ENCODE data around the gene FAM76A.
"Not testable (repeated sequence)": the region's sequence is repeated elsewhere in the genome, so short reads cannot be mapped to it uniquely, and the experiment has no call there.

FAM76A gene

DNA sequence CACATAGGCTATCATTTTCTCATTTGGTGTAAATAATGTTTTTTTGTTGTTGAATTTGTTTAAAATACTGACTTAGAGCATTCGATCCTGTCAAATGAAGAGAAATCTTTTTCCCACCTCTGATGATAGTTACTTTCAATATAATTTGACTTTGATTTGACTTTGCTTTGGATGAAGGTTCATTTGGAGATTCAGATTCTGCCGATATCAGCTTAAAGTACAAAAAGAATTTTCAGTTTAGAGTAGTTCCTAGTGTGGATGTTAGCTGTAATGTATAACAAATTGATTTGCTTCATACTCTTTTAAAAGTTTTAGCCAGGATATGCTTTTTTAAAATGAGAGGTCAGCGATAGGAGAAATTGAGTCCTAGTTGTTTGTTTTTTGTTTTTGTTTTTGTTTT lies 57.2 kb downstream of the FAM76A start:
- no peak for DNase-seq

DNA sequence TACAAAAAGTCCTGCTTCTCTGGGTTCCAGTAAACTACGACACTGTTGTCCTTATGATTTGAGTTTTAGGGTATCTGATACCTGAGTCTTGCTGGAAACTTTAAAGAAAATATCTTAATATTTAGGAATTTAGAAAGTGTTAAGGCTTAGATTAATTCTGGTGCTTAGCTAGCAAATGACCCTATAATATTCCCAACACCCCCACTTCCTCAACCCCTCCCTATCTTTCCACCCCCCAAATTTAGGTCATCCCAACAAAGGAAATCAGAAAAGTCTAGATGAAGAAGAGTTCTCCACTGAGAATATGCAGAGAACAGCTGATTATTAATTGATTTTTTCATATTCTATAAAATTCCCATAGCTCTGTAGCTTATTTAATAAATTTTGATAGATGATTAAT lies 58.9 kb downstream of the FAM76A start:
- DNase-seq, result no peak

DNA sequence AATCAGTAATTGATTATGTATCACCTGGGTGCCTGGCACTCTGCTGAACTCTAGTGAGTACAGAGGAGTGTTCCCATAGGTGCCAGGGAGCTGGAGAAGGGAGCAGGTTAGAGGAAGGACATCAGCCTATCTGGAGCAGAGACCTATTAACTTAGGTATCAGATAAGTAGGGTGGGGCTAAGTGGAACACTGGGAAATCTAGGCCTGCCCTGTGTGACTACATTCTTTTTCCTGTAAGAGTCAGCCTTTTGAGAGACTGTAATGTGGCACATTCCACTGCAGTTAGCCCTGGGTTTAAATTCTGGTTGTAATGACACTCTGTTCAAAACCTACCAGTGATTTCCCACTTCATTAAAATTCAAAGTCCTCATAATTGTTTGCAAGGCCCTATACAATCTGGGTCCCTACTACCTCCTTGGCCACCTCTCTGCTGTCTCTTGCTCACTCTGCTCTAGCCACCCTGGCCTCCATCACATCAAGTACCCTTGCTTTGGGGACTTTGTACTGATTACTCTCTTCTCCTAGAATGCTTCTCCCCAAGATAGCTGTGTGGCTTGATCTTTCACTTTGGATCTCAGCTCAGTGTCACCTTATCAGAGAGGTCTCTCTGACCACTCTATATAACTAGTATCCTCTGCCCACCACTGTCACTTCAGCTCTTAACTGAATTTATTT lies 60.2 kb downstream of the FAM76A start:
- no peak for DNase-seq

DNA sequence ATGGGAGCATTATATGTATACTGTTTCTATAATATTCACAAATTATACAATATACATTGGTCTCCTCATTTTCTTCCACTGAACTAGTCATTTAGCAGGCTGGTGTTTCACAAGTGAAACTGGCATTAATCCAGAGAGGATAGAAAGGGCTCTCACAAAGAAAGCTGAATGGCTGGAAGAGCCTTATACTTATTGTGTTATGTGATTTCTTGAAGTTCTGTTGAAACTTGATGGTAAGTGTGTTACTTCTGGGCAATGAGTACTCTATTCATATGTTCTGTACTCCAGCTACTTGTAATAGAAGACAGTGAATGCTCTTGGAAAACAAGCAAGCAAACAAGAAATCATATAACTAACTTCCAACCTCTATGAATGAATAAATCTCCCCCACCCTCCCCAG lies 62.1 kb downstream of the FAM76A start:
- DNase-seq, result no peak

DNA sequence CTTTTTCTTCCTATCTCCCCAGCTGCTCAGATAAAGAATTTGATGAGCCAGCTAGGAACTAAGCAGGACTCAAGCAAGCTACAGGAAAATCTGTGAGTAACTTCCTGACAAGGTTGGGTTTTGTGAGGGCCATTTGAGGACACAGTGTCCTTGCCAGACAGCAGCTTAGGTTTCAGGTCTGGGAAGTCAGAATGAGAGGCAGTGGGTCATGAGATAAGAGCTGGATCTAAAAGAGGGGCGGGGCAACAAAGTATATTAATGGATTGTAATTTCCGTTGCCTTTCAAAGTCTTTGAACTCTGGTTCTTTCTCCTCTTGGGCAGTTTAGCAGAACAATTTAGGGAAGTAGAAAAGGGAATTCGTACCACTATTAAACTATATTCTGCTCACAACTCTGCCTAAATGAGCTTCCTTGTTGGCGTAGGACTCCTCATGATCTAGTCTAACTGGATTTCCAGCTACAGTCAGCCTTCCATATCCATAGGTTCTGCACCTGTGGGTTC lies 63.8 kb downstream of the FAM76A start:
- DNase-seq, result no peak

DNA sequence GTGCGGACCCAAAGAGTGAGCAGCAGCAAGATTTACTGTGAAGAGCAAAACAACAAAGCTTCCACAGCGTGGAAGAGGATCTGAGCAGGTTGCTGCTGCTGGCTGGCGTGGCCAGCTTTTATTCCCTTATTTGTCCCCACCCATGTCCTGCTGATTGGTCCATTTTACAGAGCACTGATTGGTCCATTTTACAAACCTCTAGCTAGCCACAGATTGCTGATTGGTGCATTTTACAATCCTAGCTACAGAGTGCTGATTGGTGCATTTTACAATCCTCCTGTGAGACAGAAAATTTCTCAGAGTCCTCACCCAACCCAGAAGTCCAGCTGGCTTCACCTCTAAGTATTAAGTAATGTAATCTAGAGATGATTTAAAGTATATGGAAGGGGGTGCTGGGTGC lies 64.5 kb downstream of the FAM76A start:
- DNase-seq, result not testable (repeated sequence)

DNA sequence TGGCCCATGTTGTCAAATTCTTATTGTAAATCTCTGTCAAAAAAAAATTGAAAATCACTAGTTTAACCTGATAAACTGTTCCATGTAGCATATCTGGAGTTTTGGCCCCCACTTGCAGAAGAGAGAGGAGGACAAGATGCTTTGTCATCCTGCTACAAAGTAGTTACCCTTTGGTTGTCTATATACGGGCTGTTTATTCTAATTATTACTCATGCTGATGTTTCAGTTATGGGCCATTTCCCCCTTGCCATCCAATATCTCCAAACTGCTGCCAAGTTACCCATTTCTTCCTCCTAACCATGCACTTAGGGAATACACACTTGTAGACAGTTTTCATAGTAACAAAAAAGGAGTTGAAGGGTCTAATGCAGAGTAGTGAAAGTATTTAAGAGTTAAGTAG lies 69.8 kb downstream of the FAM76A start:
- no peak for DNase-seq

DNA sequence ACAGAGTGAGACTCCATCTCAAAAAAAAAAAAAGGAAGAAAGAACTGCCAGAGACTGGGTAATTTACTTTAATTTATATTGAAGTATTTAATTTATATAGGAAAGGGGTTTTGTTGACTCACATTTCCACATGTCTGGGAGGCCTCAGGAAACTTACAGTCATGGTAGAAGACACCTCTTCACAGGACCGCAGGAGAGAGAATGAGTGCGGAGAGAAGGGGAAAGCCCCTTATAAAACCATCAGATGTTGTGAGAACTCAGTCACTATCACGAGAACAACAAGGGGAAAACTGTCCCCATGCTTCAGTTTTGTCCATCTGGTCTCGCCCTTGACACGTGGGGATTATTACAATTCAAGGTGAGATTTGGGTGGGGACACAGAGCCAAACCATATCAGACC lies 79.0 kb downstream of the FAM76A start:
- no peak for DNase-seq

DNA sequence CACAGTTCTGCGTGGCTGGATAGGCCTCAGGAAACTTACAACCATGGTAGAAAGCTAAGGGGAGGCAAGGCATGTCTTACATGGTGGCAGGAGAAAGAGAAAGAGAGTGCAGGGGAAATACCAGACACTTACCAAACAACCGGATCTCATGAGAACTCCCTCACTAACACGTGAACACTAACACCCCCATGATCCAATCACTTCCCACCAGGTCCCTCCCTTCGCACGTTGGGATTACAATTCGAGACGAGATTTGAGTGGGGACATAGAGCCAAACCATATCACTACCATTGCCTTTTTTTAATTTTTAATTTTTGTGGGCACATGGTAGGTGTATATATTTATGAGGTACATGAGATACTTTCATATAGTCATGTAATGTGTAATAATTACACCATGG lies 81.0 kb downstream of the FAM76A start:
- DNase-seq, result no peak

DNA sequence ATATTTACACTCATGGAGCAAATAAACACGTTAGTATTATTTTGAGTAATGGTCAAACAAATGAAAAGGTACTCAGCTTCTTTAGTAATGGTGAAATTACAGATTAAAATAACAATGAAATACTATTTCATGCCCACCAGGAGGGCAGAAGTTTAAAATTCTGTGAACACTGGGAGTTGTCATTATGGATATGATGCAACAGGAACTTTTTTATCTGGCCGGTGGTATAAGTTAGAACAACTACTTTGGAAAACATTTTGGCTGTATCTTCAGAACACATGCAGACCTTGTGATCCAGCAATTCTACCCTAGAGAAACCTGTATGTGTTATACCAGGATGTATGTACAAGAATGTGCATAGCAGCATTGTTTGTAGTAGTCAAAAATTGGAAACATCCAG lies 81.6 kb downstream of the FAM76A start:
- no peak for DNase-seq

DNA sequence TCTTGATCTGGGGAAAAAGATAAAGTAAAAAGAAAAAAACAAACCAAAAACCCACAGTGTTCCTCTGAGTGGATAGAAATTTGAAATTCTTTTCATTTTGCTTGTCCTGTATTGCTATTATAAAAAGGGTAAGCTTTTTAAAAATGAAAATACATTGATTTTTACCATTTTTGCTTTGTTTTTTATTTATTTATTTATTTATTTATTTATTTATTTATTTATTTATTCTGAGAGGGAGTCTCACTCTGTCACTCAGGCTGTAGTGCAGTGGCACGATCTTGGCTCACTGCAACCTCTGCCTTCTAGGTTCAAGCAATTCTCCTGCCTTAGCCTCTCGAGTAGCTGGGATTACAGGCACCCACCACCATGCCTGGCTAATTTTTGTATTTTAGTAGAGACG lies 82.4 kb downstream of the FAM76A start:
- DNase-seq, result not testable (repeated sequence)

DNA sequence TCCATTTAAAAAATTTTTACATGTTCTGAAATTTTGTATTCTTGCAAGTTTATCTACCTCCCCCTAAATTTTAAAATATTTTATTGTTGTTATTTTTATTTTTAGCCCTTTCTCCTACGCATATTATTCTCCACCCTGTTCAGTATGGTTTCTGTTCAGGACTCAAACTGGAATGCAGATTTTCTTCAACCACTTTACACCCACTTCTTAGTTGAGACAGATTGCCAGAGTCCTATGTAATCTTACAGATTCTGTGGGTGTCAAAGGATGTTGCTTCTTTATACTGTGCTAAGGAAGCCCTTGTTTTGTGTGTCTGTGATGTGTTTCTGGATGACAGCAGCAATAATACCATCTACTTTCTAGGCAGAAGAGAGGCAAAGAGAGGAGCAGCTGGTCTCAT lies 84.1 kb downstream of the FAM76A start:
- DNase-seq, result no peak

DNA sequence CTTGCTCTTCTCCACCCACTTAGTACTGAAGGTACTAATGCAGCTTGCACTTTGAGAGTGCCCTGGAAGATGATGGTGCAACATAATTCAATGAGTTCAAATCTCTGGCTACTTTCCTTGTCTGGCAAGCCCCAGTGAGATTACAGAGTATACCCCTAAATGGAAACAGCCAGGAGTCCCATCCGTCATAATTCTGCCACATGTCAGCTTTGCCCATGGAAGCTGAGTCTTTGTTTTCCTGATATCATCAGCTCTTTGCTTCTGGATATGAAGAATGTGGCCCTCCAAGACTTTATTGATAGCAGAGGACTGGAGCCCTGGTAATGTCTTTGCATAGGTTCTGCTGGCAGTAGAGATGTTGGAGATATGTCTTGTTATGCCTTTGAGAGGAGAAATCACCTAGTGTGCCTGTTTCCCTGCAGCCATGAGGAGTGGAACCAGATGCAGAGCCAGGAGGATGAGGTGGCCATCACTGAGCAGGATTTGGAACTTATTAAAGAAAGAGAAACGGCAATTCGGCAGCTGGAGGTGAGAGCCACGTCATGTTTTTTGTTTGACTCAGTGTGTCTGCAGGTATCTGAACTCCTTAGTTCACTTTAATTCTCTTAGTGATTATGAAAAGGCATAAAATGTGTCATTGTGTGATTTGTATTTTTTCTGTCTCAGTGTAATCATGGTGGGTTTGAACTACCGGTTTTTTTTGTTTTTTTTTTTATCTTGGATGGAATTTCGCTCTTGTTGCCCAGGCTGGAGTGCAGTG lies 86.2 kb downstream of the FAM76A start:
- DNase-seq, result no peak

All from NCI-H1417 (cell line).